Adipose tissue (tissue), 3 donors: ENCODE data around the gene MSANTD3. TPM values are rescaled to one million over a fixed set of nuclear protein-coding genes. Genes with fewer than 3 reads are reported as not detected.
"Not testable (repeated sequence)": the region's sequence is repeated elsewhere in the genome, so short reads cannot be mapped to it uniquely, and the experiment has no call there.

Source experiments
- H3K27ac ChIP-seq: one replicate; pipeline ENCODE4 v1.5.1; 2013; ENCODE audit warnings: low read depth, low read length
- WGBS, 3 donors: extraction: QIAGEN DNeasy Blood & Tissue Kit; methylation state at CpG; one replicate each; pipeline ENCODE4 v1.1.7; 2013; 5-methylcytosine and 5-hydroxymethylcytosine counted together
- polyA plus RNA-seq, 3 donors: library from polyadenylated mRNA; stranded (reverse); fragments of 200-250 nt; gene quantifications; one replicate each; pipeline ENCODE4 v1.2.3, GENCODE V29; 2013
- donor health status: healthy with polysubstance abuse.
- donor health status: Bipolar disorder and iron deficiency.
- donor health status: healthy.

Gene MSANTD3, protein sequence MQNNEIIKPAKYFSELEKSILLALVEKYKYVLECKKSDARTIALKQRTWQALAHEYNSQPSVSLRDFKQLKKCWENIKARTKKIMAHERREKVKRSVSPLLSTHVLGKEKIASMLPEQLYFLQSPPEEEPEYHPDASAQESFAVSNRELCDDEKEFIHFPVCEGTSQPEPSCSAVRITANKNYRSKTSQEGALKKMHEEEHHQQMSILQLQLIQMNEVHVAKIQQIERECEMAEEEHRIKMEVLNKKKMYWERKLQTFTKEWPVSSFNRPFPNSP
- 10 to 100 TPM in 2 of 3 donors, 1 to 10 TPM in 1; 6.5 to 14.1 (median 11.8) TPM for polyA plus RNA-seq

DNA sequence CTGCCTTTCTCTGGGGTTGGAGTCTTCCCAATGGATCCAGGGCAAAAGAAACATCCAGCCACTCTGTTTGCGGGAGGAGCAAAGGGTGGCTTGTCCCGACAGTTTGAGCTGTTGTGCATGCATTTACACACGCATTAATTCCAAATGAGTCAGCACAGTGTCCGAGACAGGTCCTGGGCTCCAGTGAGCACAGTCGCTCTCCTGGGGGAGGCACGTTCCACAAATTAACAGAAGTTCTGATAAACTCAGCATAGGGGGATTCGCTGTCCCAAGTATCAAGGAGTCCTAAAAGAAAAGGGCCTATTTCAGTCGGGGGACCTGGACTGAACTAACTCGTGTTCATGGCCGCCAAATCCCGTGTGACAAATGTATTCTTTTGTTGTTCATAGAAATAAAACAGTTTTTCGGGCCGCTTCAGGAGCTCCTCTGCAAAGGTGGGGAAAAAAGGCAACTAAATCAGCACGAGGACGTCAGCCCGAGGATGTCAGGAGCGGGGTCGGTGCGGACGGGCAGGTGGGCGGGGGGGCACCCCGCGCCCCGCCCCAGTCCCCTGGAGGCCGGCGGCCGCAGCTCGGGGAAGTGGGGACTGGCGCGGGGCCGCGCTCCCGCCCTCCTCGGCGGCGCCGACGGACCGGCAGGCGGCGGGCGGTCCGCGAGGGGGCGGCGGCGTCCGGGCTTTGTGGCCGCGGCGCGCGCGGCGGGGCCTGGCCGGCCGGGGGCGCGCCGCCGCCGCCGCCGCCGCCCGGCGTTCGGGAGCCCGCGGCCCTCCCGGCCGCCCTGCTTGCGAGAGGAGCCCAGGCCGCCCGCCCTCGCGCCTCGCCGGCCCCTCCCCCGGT is at the start of gene MSANTD3:
MSANTD3 (plus strand) TSS at position 614 of the 836 bp plus-strand sequence. CDS start 14,796 bp downstream, outside the sequence.
- 0 to 1% (median 0%) methylated on average over 45 to 76 of the region's 80 CpGs for WGBS, 3 donors
- H3K27ac ChIP-seq = no peak within 1 kb of the TSS

DNA sequence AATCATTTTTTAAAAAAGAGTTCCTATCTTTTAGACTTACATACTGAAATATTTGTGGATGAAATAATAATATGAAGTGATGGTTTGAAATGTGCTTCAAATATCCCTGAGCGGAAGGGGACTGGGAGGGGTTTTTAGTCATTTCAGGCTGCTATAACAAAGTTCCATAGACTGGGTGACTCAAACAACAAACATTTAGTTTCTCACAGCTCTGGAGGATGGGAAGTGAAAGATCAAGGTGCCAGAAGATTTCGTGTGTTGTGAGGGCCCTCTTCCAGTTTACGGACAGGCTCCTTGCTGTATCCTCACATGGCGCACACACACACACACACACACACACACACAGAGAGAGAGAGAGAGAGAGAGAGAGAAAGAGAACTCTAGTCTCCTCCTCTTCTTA is 47.1 kb upstream of the MSANTD3 start:
- H3K27ac ChIP-seq = no peak overlapping the region
- WGBS, 3 donors = 81 to 92% (median 87%) methylated on average over 4 of the region's 4 CpGs

DNA sequence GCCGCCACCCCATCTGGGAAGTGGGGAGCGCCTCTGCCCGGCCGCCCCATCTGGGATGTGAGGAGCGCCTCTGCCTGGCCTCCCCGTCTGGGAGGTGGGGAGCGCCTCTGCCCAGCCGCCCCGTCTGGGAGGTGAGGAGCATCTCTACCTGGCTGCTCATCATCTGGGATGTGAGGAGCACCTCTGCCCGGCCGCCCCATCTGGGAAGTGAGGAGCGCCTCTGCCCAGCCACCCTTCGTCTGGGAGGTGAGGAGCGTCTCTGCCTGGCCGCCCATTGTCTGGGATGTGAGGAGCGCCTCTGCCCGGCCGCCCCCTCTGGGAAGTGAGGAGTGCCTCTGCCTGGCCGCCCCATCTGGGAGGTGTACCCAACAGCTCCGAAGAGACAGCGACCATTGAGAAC is 34.0 kb upstream of the MSANTD3 start:
- WGBS, 3 donors = 93 to 98% (median 97%) methylated on average over 21 of the region's 21 CpGs
- H3K27ac ChIP-seq = not testable (repeated sequence)

DNA sequence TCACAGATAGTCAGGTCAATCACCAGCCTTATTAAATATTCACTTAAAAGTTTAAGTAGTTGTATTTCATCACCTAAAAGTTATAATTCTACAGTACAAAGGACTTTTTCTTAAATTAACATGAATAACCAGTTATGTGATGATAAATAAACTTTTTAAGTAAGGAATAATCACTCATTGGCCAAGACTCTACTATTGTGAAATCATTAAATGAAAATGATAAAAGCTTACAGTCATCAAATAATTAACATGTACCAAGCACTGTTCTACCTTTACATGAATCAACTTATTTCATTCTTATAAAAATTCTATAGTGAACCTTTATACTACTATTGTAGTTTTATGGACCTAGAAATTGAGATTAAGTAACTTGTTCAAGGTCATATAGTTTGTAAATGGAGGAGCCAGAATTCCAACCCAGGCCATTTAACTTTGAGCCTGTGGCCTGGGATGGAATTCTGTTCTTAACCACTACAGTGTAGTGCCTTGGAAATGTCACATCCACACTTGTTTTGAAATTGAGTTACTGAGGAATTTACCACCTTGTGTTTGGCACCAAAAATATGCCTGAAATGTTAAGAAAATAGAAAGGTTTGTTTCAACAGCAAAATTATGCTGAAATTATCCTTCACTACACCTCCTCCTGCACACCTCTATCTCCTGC is 32.8 kb upstream of the MSANTD3 start:
- H3K27ac ChIP-seq = no peak overlapping the region

DNA sequence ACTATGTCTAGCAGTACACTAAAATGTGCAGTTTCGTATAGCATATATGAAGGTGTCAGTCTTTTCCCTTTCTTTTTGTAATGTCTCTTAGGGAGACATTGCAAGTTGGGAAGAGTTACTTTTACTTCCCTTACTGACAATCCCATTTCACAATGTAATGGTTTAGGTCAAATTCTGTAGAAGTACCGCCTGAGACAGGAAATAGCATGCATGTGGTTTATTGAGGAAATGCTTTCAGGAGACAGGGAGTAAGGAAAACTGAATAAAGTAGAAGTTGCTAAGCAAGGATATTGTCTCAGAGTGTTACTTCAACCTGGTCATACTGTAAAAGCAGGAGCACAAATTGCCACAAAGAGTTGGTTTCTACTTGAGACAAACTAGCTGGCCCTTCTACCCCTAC is 32.1 kb upstream of the MSANTD3 start:
- no peak overlapping the region for H3K27ac ChIP-seq
- WGBS, 3 donors = 50 to 88% (median 59%) methylated on average over 2 of the region's 2 CpGs

DNA sequence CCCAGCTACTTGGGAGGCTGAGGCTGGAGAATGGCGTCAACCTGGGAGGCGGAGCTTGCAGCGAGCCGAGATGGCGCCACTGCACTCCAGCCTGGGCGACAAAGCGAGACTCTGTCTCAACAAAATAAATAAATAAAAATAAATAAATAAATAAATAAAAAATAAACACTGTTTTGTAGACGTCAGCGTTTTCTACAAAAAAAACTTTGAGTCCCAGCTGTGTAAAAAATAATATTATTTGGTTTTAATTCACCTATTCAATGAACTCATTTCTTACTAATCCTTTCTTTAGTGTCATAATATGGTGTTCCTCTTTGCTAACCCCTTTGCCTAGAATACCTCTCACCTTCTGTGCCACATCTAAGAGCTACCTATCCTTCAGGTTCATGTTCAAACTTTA is 30.2 kb upstream of the MSANTD3 start:
- WGBS, 3 donors = 95 to 98% (median 98%) methylated on average over 9 of the region's 9 CpGs
- no peak overlapping the region for H3K27ac ChIP-seq

DNA sequence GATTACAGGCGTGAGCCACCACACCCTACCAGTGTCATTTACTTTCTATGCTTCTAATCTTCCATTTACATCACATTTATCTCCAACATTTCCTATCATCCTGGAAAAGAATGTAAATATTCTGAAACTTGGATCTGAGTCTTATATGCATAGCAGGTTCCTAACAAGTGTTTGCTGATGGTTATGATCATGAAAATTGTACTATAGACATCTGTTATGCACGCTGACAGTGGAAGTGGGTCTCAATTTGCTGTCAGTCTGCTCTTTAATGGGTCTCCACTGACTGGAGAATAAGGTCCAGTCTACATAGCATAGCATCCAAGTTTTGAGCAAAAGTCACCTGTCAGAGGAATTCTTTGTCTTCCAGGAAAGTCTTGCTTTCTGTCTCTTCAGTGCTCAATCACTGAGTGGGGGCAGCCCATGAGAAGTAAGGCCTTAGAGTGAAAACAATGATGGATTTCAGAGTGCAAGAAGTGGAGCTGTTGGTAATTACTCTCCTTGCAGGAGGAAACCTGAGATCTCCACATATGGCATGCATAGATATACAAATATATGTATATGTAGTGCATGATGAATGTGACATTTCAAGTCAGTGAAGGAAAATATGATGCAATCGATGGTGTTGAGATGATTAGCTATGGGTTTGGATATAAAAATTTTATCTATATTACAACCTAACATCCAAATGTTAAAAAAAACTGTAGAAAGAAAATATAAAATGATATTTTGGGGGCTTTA is 29.2 kb upstream of the MSANTD3 start:
- H3K27ac ChIP-seq = no peak overlapping the region
- 78 to 88% (median 84%) methylated on average over 3 of the region's 3 CpGs for whole genome bisulfite sequencing, 3 donors

DNA sequence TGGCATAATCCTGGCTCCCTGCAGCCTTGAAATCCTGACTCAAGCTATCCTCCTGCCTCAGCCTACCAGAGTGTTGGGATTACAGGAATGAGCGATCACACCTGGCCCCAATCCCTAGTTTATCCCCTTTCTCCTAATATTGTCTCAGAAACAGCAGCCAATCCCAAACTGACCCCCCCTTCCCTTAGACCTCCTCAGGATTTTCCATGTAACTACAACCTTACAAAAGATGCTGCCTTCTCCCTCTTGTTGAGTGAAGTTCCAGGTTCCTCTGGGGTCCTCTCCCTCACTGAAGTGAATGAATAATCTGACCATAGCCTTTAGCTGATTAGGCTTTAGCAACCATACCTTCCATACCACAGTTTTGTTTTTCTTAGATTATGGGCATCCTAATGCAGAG is 25.9 kb upstream of the MSANTD3 start:
- H3K27ac ChIP-seq = no peak overlapping the region
- 88 to 96% (median 95%) methylated on average over 1 of the region's 1 CpG for WGBS, 3 donors

DNA sequence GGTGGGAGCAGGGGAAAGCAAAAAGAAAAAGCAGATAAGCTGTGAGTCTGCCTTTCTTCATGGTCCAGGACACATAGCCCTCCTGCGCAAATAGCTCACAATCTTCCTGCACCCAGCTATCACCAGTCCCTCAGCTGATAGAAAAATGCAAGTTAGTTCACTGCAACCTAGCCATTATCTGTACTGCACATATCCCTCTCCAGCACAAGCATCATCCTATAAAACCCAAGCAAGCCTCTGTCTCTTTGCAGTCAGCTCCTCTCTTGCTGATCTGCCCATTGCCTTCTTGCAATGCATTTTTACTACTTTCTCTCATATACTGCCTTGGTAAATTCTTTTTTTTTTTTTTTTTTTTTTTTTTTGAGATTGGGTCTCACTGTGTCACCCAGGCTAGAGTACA is 20.0 kb upstream of the MSANTD3 start:
- 83 to 89% (median 86%) methylated on average over 1 of the region's 1 CpG for WGBS, 3 donors
- no peak overlapping the region for H3K27ac ChIP-seq

DNA sequence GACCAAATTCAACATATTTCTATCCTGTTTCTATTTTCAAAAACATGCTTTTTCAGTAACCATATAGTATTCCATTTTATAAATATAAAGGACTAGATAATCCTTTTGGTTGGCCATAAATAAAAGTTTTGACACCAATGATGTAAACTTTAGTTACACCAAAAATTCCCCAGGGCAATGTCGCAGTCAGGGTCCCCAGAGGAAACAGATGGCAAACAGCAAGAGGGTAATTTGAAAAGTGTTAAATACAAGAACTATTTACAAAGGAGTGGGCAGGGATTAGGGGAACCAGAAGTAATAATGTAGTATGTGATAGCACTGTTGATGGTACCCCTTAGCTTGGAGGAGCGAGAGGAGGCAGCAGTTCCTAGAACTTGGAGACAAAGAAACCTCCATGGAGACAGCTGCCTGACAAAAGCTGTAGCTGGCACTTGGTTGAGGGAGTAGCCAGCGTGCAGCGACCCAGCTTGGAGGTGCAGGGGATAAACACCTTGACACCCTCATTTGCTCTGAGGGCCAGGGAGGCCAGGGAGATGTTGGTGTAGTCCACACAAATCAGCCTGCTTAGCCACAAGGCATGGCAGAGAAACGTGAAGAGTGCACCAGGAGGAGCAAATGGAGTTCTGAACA is 18.3 kb upstream of the MSANTD3 start:
- 57 to 58% (median 57%) methylated on average over 5 of the region's 5 CpGs for WGBS, 3 donors
- H3K27ac ChIP-seq = no peak overlapping the region

DNA sequence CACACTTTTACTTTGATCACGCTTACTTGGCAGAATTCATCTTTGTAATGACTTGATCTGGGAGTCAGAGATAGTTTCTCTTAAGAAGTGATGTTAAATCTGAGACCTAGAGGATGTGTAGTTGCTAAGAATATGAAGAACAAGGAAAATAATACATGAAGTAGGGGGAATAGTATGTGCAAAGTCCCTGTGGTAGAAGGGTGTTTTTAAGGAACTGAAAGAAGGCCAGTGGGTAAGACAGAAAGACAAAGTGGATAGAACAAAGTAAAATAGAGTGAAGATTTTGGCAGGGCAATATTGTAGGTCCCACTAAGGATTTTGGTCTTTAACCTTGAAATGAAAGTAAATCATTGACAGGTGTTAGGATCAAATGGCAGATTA is 17.8 kb upstream of the MSANTD3 start:
- WGBS, 3 donors = 87 to 97% (median 93%) methylated on average over 1 of the region's 1 CpG
- no peak overlapping the region for H3K27ac ChIP-seq

DNA sequence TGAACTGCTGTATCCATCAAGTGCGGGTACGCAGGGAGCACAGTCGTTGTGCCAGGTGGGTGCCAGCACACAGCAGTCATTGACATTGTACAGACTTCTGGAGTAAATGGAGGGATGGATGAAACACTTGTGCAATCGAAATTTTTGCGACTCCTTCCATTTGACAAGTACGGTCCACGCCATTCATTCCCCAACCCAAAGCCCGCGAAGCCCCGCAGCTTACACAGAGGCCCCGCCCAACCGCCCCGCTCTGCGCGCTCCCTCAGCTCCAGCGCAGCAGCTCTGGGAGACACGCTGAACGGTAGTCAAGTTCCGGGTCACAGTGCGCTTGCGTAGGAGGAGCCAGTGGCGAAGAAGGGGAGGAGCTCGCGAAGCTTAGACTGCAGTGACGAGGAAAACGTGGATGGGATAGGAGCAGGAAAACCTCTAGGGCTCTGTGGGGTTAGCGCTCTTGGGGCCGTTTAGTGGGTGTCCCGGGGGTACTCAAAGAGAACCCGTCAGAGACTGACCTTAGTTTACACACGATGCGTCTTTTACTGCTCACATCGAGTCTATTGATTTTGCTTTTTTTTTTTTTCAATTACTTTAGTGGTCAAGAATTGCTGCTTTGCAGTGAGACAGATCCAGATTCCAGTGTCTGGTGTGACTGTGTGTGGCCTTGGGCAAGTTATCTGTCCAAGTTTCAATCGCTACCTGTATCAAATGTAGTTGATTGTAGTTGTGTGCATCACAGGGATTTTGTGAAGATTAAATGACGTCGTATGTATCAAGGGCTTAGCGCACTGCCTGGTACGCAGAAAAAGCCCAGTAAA is 15.3 kb upstream of the MSANTD3 start:
- no peak overlapping the region for H3K27ac ChIP-seq
- WGBS, 3 donors = 11 to 13% (median 12%) methylated on average over 38 of the region's 38 CpGs

DNA sequence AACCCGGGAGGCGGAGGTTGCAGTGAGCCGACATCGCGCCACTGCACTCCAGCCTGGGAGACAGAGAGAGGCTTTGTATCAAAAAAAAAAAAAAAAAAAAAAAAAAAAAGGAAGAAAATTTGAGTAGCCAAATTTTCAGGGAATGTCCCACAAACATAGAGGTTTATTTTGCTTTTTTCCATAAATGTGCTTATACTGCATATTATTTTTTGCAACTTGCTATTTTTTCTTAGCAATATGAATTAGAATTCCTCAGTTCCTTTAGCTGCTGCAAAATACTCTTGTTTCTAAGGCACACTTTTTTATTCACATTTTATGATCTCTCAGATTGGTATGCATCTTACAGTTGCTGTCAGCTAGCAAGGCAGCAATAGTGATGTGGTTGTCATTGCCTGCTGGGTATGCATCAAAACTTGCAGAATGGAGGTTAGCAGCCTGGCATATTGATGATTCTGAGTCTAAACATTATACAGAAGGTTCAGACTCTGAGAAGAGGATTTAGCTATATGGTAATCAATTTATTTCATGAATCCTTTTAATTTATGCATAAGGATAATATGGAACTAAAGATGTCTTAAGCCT is 13.0 kb upstream of the MSANTD3 start:
- no peak overlapping the region for H3K27ac ChIP-seq
- 93 to 97% (median 95%) methylated on average over 5 of the region's 5 CpGs for WGBS, 3 donors

DNA sequence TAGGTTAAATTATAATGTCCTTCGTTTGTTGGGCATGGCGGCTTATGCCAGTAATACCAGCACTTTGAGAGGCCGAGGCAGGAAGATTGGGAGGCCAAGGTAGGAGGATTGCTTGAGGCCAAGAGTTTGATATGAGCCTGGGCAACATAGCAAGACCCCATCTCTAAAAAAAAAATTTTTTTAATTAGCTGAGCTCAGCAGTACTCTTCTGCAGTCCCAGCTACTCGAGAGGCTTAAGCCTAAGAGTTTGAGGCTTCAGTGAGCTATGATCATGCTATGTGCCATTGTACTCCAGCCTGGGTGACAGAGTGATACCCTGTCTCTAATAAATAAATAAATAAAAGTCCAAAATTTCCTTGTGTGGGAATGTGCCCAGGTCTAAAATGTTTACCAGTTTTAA is 9.1 kb upstream of the MSANTD3 start:
- WGBS, 3 donors = 68 to 91% (median 76%) methylated on average over 4 of the region's 4 CpGs
- no peak overlapping the region for H3K27ac ChIP-seq

DNA sequence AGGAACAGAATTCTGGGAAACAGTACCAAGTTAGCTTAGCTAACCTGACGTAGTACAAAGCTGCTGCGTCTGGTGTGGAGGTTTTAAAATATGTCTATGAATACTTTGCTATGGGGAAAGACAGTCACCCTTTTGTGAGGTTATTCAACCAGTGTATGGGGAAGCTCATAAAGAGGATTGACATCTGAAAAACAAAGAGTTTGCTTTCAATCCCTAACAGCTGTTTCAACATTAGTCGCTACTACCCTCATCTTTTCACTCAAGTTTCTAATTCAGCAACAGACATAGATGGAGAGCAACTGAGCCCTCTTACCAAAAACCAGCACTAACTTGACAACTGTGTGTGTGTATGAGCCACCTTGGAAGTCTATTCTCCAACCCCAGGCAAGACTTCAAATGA is 7.8 kb upstream of the MSANTD3 start:
- H3K27ac ChIP-seq = no peak overlapping the region
- WGBS, 3 donors = 81 to 89% (median 82%) methylated on average over 3 of the region's 3 CpGs

DNA sequence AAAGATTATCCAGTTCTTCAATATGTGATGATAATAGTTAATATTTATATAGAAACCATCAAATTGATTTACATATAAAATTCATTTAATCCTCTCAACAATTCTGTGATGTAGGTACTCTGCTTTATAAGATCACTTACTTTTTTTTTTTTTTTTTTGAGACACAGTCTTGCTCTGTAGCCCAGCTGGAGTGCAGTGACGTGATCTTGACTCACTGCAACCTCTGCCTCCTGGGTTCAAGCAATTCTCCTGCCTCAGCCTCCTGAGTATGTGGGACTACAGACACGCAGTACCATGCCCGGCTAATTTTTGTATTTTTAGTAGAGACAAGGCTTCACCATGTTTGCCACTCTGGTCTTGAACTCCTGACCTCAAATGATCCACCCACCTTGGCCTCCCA is 5.8 kb upstream of the MSANTD3 start:
- WGBS, 3 donors = 88 to 92% (median 91%) methylated on average over 3 of the region's 3 CpGs
- H3K27ac ChIP-seq = not testable (repeated sequence)

DNA sequence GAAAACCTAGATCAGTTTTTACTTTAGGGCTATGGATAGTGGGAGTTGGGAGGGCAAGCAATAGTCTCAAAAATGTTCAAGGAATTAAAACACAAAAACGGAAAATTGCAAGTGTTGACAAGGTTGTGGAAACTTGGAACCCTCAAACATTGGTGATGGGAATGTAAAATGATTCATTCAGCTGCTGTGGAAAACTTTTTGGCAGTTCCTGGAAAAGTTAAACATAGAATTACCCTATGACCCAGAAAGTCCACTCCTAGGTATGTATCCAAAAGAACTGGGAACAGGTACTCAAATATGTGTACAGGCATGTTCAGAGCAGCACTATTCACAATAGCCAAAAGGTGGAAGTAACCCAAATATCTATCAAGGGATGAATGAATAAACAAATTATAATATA is 1.2 kb upstream of the MSANTD3 start:
- no peak overlapping the region for H3K27ac ChIP-seq
- 26 to 51% (median 39%) methylated on average over 1 of the region's 1 CpG for WGBS, 3 donors
